OCI-LY1 (cell line): ENCODE results near the gene LMX1B.

ENCODE experiments used
- EZH2 ChIP-seq: fragments of 200-600 bp; sonication (generic), shearing (Covaris generic); IDR thresholded peaks from 2 replicates; pipeline ENCODE4 v1.8.0; 2017; ENCODE audit warnings: borderline replicate concordance, mixed run types, mild to moderate bottlenecking, antibody characterized with exemption, low read length, moderate library complexity, mixed read lengths
- TF ChIP-seq, protein P1 (sequence below): fragments of 200-600 bp; sonication (generic), shearing (Covaris generic); IDR thresholded peaks from 2 replicates; pipeline ENCODE4 v1.5.1; 2017; ENCODE audit warnings: mild to moderate bottlenecking, antibody characterized with exemption, low read length, moderate library complexity, mixed read lengths

GRCh38 chr9:126667190-126668055, 53.7 kb downstream of the LMX1B start:
- TF ChIP-seq, protein P1, sequence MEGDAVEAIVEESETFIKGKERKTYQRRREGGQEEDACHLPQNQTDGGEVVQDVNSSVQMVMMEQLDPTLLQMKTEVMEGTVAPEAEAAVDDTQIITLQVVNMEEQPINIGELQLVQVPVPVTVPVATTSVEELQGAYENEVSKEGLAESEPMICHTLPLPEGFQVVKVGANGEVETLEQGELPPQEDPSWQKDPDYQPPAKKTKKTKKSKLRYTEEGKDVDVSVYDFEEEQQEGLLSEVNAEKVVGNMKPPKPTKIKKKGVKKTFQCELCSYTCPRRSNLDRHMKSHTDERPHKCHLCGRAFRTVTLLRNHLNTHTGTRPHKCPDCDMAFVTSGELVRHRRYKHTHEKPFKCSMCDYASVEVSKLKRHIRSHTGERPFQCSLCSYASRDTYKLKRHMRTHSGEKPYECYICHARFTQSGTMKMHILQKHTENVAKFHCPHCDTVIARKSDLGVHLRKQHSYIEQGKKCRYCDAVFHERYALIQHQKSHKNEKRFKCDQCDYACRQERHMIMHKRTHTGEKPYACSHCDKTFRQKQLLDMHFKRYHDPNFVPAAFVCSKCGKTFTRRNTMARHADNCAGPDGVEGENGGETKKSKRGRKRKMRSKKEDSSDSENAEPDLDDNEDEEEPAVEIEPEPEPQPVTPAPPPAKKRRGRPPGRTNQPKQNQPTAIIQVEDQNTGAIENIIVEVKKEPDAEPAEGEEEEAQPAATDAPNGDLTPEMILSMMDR: no peak
- TF ChIP-seq EZH2: no peak
